Measurements from ENCODE around the gene NEK6.
"Not testable (repeated sequence)": the region's sequence is repeated elsewhere in the genome, so short reads cannot be mapped to it uniquely, and the experiment has no call there.

The NEK6 gene

GRCh38 chr9:124231095-124231737, 26.5 kb upstream of the NEK6 start:
- DNase-seq: no peak

GRCh38 chr9:124238546-124239140, 19.1 kb upstream of the NEK6 start:
- DNase-seq: no peak

- no peak for DNase-seq
Observed at GRCh38 chr9:124239249-124240073, 18.3 kb upstream of the NEK6 start.

GRCh38 chr9:124242331-124243194, 15.2 kb upstream of the NEK6 start:
- no peak for DNase-seq

- DNase-seq: not testable (repeated sequence)
Observed at GRCh38 chr9:124247393-124247792, 10.4 kb upstream of the NEK6 start.

GRCh38 chr9:124248066-124248465, 9.7 kb upstream of the NEK6 start:
- no peak for DNase-seq

- no peak for DNase-seq
Observed at GRCh38 chr9:124248960-124249359, 8.8 kb upstream of the NEK6 start.

- DNase-seq: no peak
Observed at GRCh38 chr9:124251204-124251603, 6.5 kb upstream of the NEK6 start.

- no peak for DNase-seq
Observed at GRCh38 chr9:124251605-124252378, 6.0 kb upstream of the NEK6 start.

GRCh38 chr9:124252878-124253277, 4.9 kb upstream of the NEK6 start:
- not testable (repeated sequence) for DNase-seq

GRCh38 chr9:124254261-124254682, 3.5 kb upstream of the NEK6 start:
- no peak for DNase-seq

GRCh38 chr9:124255222-124255621, 2.5 kb upstream of the NEK6 start:
- no peak for DNase-seq

- DNase-seq: no peak
Observed at GRCh38 chr9:124256517-124257069, 1.2 kb upstream of the NEK6 start.

GRCh38 chr9:124257070-124257843, 492 bp upstream of the NEK6 start:
- DNase-seq: no peak

GRCh38 chr9:124258607-124259157, 933 bp downstream of the NEK6 start:
- no peak for DNase-seq

GRCh38 chr9:124259158-124259808, 1.5 kb downstream of the NEK6 start:
- no peak for DNase-seq

- no peak for DNase-seq
Observed at GRCh38 chr9:124260769-124261603, 3.2 kb downstream of the NEK6 start.

GRCh38 chr9:124261736-124262648, 4.2 kb downstream of the NEK6 start:
- DNase-seq: no peak

Data from NCI-H2227 treated with DMSO at 0.1 percent for 48 hours (cell line).